ENCODE data around the gene ABCB1.

The ABCB1 gene

GRCh38 chr7:87600130-87601124, at the start of gene ABCB1:
Gene ABCB1, minus strand, starts transcription at chr7:87600884. Its CDS starts 700 bp downstream, at chr7:87600184.
- H3K4me3 Mint-ChIP-seq, result peak within 1 kb of the TSS; percentile 88
- H3K36me3 Mint-ChIP-seq (ENCODE audit: low read depth), result peaks cover 5% of the 10 kb centered on the region
- peaks cover 16% of the 10 kb centered on the region for H3K27me3 Mint-ChIP-seq
- H3K9me3 Mint-ChIP-seq, result no peaks in the 10 kb centered on the region
- peak; percentile 70 for DNase-seq
- peaks cover 36% of the 10 kb centered on the region for H3K4me1 Mint-ChIP-seq (ENCODE audit: low read depth)
- peak within 1 kb of the TSS; percentile 86 for H3K27ac Mint-ChIP-seq

- H3K36me3 Mint-ChIP-seq (ENCODE audit: low read depth), result no peaks in the 10 kb centered on the region
- H3K4me3 Mint-ChIP-seq, result no peak overlapping the region
- no peak for DNase-seq
- no peaks in the 10 kb centered on the region for H3K4me1 Mint-ChIP-seq (ENCODE audit: low read depth)
- H3K9me3 Mint-ChIP-seq, result no peaks in the 10 kb centered on the region
- H3K27me3 Mint-ChIP-seq, result no peaks in the 10 kb centered on the region
- H3K27ac Mint-ChIP-seq, result no peak overlapping the region
These were observed 47.6 kb upstream of the ABCB1 start for GRCh38 chr7:87648316-87648715.

GRCh38 chr7:87645446-87645845, 44.8 kb upstream of the ABCB1 start:
- H3K9me3 Mint-ChIP-seq, result no peaks in the 10 kb centered on the region
- H3K4me1 Mint-ChIP-seq (ENCODE audit: low read depth), result no peaks in the 10 kb centered on the region
- no peaks in the 10 kb centered on the region for H3K36me3 Mint-ChIP-seq (ENCODE audit: low read depth)
- H3K27ac Mint-ChIP-seq, result no peak overlapping the region
- no peak overlapping the region for H3K4me3 Mint-ChIP-seq
- H3K27me3 Mint-ChIP-seq, result no peaks in the 10 kb centered on the region
- DNase-seq, result no peak

GRCh38 chr7:87635921-87636320, 35.2 kb upstream of the ABCB1 start:
- Mint-ChIP-seq H3K27me3 (no peaks in the 10 kb centered on the region), H3K27ac (no peak overlapping the region), H3K4me1 (ENCODE audit: low read depth) (no peaks in the 10 kb centered on the region), H3K4me3 (no peak overlapping the region), H3K36me3 (ENCODE audit: low read depth) (no peaks in the 10 kb centered on the region), H3K9me3 (peaks cover 13% of the 10 kb centered on the region)
- no peak for DNase-seq

GRCh38 chr7:87628780-87629569, 28.3 kb upstream of the ABCB1 start:
- Mint-ChIP-seq H3K27ac (no peak overlapping the region), H3K9me3 (no peaks in the 10 kb centered on the region), H3K4me3 (peak overlapping the region; percentile 79), H3K4me1 (ENCODE audit: low read depth) (peaks cover 11% of the 10 kb centered on the region), H3K27me3 (peaks cover 14% of the 10 kb centered on the region), H3K36me3 (ENCODE audit: low read depth) (no peaks in the 10 kb centered on the region)
- peak; percentile 60 for DNase-seq

- Mint-ChIP-seq H3K27ac (no peak overlapping the region), H3K36me3 (ENCODE audit: low read depth) (no peaks in the 10 kb centered on the region), H3K4me3 (peak overlapping the region; percentile 79), H3K4me1 (ENCODE audit: low read depth) (peaks cover 11% of the 10 kb centered on the region), H3K27me3 (peaks cover 14% of the 10 kb centered on the region), H3K9me3 (no peaks in the 10 kb centered on the region)
- DNase-seq, result no peak
These were observed 26.9 kb upstream of the ABCB1 start for GRCh38 chr7:87627634-87627994.

- no peak for DNase-seq
- H3K27me3 Mint-ChIP-seq, result peaks cover 13% of the 10 kb centered on the region
- H3K27ac Mint-ChIP-seq, result no peak overlapping the region
- no peak overlapping the region for H3K4me3 Mint-ChIP-seq
- peaks cover 11% of the 10 kb centered on the region for H3K4me1 Mint-ChIP-seq (ENCODE audit: low read depth)
- H3K9me3 Mint-ChIP-seq, result no peaks in the 10 kb centered on the region
- H3K36me3 Mint-ChIP-seq (ENCODE audit: low read depth), result no peaks in the 10 kb centered on the region
These were observed 24.4 kb upstream of the ABCB1 start for GRCh38 chr7:87625101-87625500.

GRCh38 chr7:87624628-87625027, 23.9 kb upstream of the ABCB1 start:
- H3K27ac Mint-ChIP-seq, result no peak overlapping the region
- no peak for DNase-seq
- H3K9me3 Mint-ChIP-seq, result no peaks in the 10 kb centered on the region
- H3K4me3 Mint-ChIP-seq, result no peak overlapping the region
- peaks cover 11% of the 10 kb centered on the region for H3K4me1 Mint-ChIP-seq (ENCODE audit: low read depth)
- no peaks in the 10 kb centered on the region for H3K36me3 Mint-ChIP-seq (ENCODE audit: low read depth)
- peaks cover 11% of the 10 kb centered on the region for H3K27me3 Mint-ChIP-seq

GRCh38 chr7:87615197-87615596, 14.5 kb upstream of the ABCB1 start:
- H3K4me3 Mint-ChIP-seq, result no peak overlapping the region
- H3K27me3 Mint-ChIP-seq, result peaks cover 8% of the 10 kb centered on the region
- no peak overlapping the region for H3K27ac Mint-ChIP-seq
- H3K36me3 Mint-ChIP-seq (ENCODE audit: low read depth), result no peaks in the 10 kb centered on the region
- no peaks in the 10 kb centered on the region for H3K9me3 Mint-ChIP-seq
- no peak for DNase-seq
- H3K4me1 Mint-ChIP-seq (ENCODE audit: low read depth), result no peaks in the 10 kb centered on the region

GRCh38 chr7:87609916-87610315, 9.2 kb upstream of the ABCB1 start:
- Mint-ChIP-seq H3K27me3 (peaks cover 12% of the 10 kb centered on the region), H3K4me3 (no peak overlapping the region), H3K27ac (no peak overlapping the region), H3K36me3 (ENCODE audit: low read depth) (no peaks in the 10 kb centered on the region), H3K9me3 (no peaks in the 10 kb centered on the region), H3K4me1 (ENCODE audit: low read depth) (no peaks in the 10 kb centered on the region)
- DNase-seq, result no peak

- DNase-seq, result no peak
- H3K4me1 Mint-ChIP-seq (ENCODE audit: low read depth), result no peaks in the 10 kb centered on the region
- peaks cover 12% of the 10 kb centered on the region for H3K27me3 Mint-ChIP-seq
- no peak overlapping the region for H3K4me3 Mint-ChIP-seq
- no peak overlapping the region for H3K27ac Mint-ChIP-seq
- H3K9me3 Mint-ChIP-seq, result no peaks in the 10 kb centered on the region
- no peaks in the 10 kb centered on the region for H3K36me3 Mint-ChIP-seq (ENCODE audit: low read depth)
These were observed 7.7 kb upstream of the ABCB1 start for GRCh38 chr7:87608431-87608830.

- Mint-ChIP-seq H3K4me3 (no peak overlapping the region), H3K27ac (no peak overlapping the region), H3K9me3 (no peaks in the 10 kb centered on the region), H3K27me3 (peaks cover 19% of the 10 kb centered on the region), H3K4me1 (ENCODE audit: low read depth) (peaks cover 18% of the 10 kb centered on the region), H3K36me3 (ENCODE audit: low read depth) (peaks cover 5% of the 10 kb centered on the region)
- DNase-seq, result no peak
These were observed 3.6 kb upstream of the ABCB1 start for GRCh38 chr7:87604264-87604663.

GRCh38 chr7:87599336-87599735, 1.3 kb downstream of the ABCB1 start:
- no peaks in the 10 kb centered on the region for H3K9me3 Mint-ChIP-seq
- H3K36me3 Mint-ChIP-seq (ENCODE audit: low read depth), result peaks cover 5% of the 10 kb centered on the region
- peak overlapping the region; percentile 88 for H3K4me3 Mint-ChIP-seq
- H3K27me3 Mint-ChIP-seq, result peaks cover 16% of the 10 kb centered on the region
- DNase-seq, result peak; percentile 51
- H3K27ac Mint-ChIP-seq, result peak overlapping the region; percentile 80
- peaks cover 42% of the 10 kb centered on the region for H3K4me1 Mint-ChIP-seq (ENCODE audit: low read depth)

GRCh38 chr7:87598234-87599009, 2.3 kb downstream of the ABCB1 start:
- Mint-ChIP-seq H3K27ac (peak overlapping the region; percentile 74), H3K4me1 (ENCODE audit: low read depth) (peaks cover 42% of the 10 kb centered on the region), H3K9me3 (no peaks in the 10 kb centered on the region), H3K4me3 (peak overlapping the region; percentile 58), H3K36me3 (ENCODE audit: low read depth) (peaks cover 5% of the 10 kb centered on the region), H3K27me3 (peaks cover 12% of the 10 kb centered on the region)
- DNase-seq, result no peak
